PFSK-1 (cell line): ENCODE measurements around the gene RABGAP1L.

ENCODE experiments used
- FOXP2 ChIP-seq: optimal IDR thresholded peaks from 2 replicates; pipeline ENCODE3; 2011; ENCODE audit warnings: borderline replicate concordance, control low read depth, inconsistent platforms; ENCODE audit not compliant: insufficient read depth; ENCODE audit errors: extremely low read length, extremely low read depth
- POLR2AphosphoS5 ChIP-seq: IDR thresholded peaks from 2 replicates; pipeline ENCODE4 v1.6.1; 2012; ENCODE audit warnings: low read depth, mild to moderate bottlenecking, control low read depth, low read length, moderate library complexity
- REST ChIP-seq, 2 experiments: IDR thresholded peaks; 2 replicates each; pipeline versions ENCODE4 v1.6.1 to v1.8.0; 2011 to 2012; ENCODE audit warnings: low read depth in 2 of 2, low read length in 2 of 2, control low read depth in 1 of 2, inconsistent platforms in 1 of 2, mild to moderate bottlenecking in 1 of 2, moderate library complexity in 1 of 2; ENCODE audit not compliant: insufficient read depth in 1 of 2
- SIN3A ChIP-seq: IDR thresholded peaks from 2 replicates; pipeline ENCODE4 v1.6.1; 2012; ENCODE audit warnings: mild to moderate bottlenecking, low read length, moderate library complexity, borderline replicate concordance; ENCODE audit not compliant: insufficient read depth
- TAF1 ChIP-seq: IDR thresholded peaks from 2 replicates; pipeline ENCODE4 v1.6.1; 2012; ENCODE audit warnings: low read length, control low read depth, borderline replicate concordance; ENCODE audit not compliant: insufficient read depth

GRCh38 chr1:174841747-174842146 lies 682.4 kb downstream of the RABGAP1L start:
- no peak for TF ChIP-seq POLR2AphosphoS5
- TF ChIP-seq SIN3A, result no peak
- TF ChIP-seq REST (IDR thresholded peaks at IDR 0.05; ENCODE audit: insufficient read depth in 1 of 2, low read depth in 2 of 2, low read length in 2 of 2), result no peak
- TF ChIP-seq TAF1, result no peak
- TF ChIP-seq FOXP2, result no peak
